C4-2B (cell line): ENCODE results near the gene HSD17B4.

ENCODE experiments used
- ZFX ChIP-seq: fragments of 450-650 bp; IDR thresholded peaks from 2 replicates; pipeline ENCODE4 v1.6.1; 2017
- TF ChIP-seq, protein P1 (sequence below): fragments of 450-650 bp; conservative IDR thresholded peaks from 2 replicates; pipeline ENCODE4 v1.5.1; 2017; ENCODE audit warnings: mild to moderate bottlenecking

- TF ChIP-seq, protein P1, sequence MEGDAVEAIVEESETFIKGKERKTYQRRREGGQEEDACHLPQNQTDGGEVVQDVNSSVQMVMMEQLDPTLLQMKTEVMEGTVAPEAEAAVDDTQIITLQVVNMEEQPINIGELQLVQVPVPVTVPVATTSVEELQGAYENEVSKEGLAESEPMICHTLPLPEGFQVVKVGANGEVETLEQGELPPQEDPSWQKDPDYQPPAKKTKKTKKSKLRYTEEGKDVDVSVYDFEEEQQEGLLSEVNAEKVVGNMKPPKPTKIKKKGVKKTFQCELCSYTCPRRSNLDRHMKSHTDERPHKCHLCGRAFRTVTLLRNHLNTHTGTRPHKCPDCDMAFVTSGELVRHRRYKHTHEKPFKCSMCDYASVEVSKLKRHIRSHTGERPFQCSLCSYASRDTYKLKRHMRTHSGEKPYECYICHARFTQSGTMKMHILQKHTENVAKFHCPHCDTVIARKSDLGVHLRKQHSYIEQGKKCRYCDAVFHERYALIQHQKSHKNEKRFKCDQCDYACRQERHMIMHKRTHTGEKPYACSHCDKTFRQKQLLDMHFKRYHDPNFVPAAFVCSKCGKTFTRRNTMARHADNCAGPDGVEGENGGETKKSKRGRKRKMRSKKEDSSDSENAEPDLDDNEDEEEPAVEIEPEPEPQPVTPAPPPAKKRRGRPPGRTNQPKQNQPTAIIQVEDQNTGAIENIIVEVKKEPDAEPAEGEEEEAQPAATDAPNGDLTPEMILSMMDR: peak; percentile 23
- TF ChIP-seq ZFX: no peak
Observed at GRCh38 chr5:119412279-119413227, 39.7 kb upstream of the HSD17B4 start.
